ENCODE measurements around the gene TBK1.

DNA sequence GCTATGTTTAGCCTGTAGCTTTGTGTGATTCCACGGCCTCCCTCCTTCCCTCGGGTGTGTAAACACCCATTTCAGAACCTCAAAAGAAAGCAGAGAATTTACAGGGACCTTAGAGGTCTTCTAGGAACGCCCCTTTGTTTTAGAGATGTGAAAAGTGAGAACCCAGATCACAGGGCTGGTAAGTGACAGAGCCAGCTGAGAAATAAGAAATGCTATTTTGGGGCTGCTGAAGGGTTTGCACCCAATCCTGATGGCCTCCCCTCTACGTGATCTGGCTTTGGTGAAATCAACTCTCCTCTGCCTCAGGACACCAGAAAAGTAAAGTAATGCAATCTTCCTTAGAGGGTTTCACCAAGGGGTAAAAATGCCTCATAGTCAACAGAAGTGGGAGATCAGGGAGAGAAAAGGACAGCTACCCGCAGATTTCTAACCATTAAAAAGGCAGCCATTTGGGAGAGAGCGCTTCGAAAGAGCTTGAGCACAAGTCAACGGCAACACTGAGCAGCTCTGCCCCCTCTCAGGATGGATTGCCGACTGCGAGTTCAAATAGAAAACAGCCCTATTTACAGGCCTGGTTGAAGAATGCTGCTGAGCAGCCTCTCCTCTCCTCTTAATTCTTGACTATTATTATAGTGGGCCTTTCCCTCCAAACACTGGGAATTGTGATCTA is 79.9 kb downstream of the TBK1 start:
- TF ChIP-seq, protein P1, sequence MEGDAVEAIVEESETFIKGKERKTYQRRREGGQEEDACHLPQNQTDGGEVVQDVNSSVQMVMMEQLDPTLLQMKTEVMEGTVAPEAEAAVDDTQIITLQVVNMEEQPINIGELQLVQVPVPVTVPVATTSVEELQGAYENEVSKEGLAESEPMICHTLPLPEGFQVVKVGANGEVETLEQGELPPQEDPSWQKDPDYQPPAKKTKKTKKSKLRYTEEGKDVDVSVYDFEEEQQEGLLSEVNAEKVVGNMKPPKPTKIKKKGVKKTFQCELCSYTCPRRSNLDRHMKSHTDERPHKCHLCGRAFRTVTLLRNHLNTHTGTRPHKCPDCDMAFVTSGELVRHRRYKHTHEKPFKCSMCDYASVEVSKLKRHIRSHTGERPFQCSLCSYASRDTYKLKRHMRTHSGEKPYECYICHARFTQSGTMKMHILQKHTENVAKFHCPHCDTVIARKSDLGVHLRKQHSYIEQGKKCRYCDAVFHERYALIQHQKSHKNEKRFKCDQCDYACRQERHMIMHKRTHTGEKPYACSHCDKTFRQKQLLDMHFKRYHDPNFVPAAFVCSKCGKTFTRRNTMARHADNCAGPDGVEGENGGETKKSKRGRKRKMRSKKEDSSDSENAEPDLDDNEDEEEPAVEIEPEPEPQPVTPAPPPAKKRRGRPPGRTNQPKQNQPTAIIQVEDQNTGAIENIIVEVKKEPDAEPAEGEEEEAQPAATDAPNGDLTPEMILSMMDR (IDR thresholded peaks at IDR 0.05; ENCODE audit: low read length), result no peak
- TF ChIP-seq EZH2 (IDR thresholded peaks at IDR 0.05; ENCODE audit: borderline replicate concordance, low read length), result no peak
